Memory B cell (primary cell): ENCODE measurements around the gene NBEAL1.
"Not testable (repeated sequence)": the region's sequence is repeated elsewhere in the genome, so short reads cannot be mapped to it uniquely, and the experiment has no call there.

ENCODE experiments used
- ATAC-seq: fragments of 150-1000 bp; cut with Tn5 transposase; 2 replicates; pipeline ENCODE4 v1.10.0; 2021; ENCODE audit warnings: low read depth, mild to moderate bottlenecking, moderate library complexity
- DNase-seq, 2 donors: peaks; one replicate each; pipeline ENCODE4 v3.0.0; 2022; ENCODE audit warnings: low spot score in 2 of 2
- H3K27ac Mint-ChIP-seq: one replicate; pipeline ENCODE4 v1.8.0; 2022; ENCODE audit warnings: mild to moderate bottlenecking, moderate library complexity, mixed read lengths
- H3K27me3 Mint-ChIP-seq: one replicate; pipeline ENCODE4 v1.8.0; 2022; ENCODE audit warnings: mixed read lengths
- H3K36me3 Mint-ChIP-seq: one replicate; pipeline ENCODE4 v1.8.0; 2022; ENCODE audit warnings: mild to moderate bottlenecking, mixed read lengths
- H3K4me1 Mint-ChIP-seq: one replicate; pipeline ENCODE4 v1.8.0; 2022; ENCODE audit warnings: mixed read lengths
- H3K4me3 Mint-ChIP-seq: one replicate; pipeline ENCODE4 v1.8.0; 2022; ENCODE audit warnings: mild to moderate bottlenecking, moderate library complexity, mixed read lengths
- H3K9me3 Mint-ChIP-seq: one replicate; pipeline ENCODE4 v1.8.0; 2022; ENCODE audit warnings: mixed read lengths

Gene NBEAL1

GRCh38 chr2:203061346-203061745 lies 46.7 kb downstream of the NBEAL1 start:
- DNase-seq: no peak
- Mint-ChIP-seq H3K4me3 (no peak overlapping the region), H3K36me3 (peaks cover 18% of the 10 kb centered on the region), H3K4me1 (no peaks in the 10 kb centered on the region), H3K9me3 (peaks cover 2% of the 10 kb centered on the region), H3K27ac (no peak overlapping the region), H3K27me3 (no peaks in the 10 kb centered on the region)
- no peak for ATAC-seq

GRCh38 chr2:203062126-203062525 lies 47.5 kb downstream of the NBEAL1 start:
- no peak overlapping the region for H3K27ac Mint-ChIP-seq

DNA sequence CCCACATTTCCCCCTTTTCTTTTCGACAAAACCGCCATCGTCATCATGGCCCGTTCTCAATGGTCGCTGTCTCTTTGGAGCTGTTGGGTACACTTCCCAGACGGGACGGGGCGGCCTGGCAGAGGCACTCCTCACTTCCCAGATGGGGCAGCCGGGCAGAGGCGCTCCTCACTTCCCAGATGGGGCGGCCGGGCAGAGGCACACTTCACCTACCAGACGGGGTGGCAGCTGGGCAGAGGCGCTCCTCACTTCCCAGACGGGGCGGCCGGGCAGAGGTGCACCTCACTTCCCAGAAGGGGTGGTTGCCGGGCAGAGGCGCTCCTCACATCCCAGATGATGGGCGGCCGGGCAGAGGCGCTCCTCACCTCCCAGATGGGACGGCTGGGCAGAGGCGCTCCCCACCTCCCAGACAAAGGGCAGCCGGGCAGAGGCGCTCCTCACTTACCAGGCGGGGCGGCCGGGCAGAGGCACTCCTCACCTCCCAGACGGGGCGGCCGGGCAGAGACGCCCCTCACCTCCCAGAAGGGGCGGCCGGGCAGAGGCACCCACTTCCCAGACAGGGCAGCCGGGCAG lies 51.9 kb downstream of the NBEAL1 start:
- not testable (repeated sequence) for H3K27me3 Mint-ChIP-seq, ATAC-seq, DNase-seq, H3K4me3 Mint-ChIP-seq, H3K4me1 Mint-ChIP-seq, H3K9me3 Mint-ChIP-seq, H3K27ac Mint-ChIP-seq
- H3K36me3 Mint-ChIP-seq: peaks cover 18% of the 10 kb centered on the region

More at GRCh38 chr2:203062126-203062525, 47.5 kb downstream of the NBEAL1 start:
- no peaks in the 10 kb centered on the region for H3K4me1 Mint-ChIP-seq
- peaks cover 18% of the 10 kb centered on the region for H3K36me3 Mint-ChIP-seq
- DNase-seq (no peak), ATAC-seq (no peak)
- H3K4me3 Mint-ChIP-seq: no peak overlapping the region
- H3K27me3 Mint-ChIP-seq: no peaks in the 10 kb centered on the region
- H3K9me3 Mint-ChIP-seq: peaks cover 2% of the 10 kb centered on the region

DNA sequence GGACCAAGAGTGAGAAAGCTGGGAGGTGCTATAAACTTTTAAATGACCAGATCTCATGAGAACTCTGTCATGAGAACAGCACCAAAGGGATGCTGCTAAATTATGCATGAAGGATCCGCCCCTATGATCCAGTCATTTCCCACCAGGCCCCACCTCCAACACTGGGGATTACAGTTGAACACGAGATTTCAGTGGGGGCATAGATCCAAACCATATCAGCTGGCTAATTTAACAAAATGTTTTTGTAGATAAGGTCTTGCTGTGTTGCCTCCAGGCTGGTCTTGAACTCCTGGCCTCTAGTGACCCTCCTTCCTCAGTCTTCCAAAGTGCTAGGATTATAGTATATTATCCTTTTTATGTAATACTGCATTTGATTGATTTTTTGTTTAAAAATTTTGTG lies 56.0 kb downstream of the NBEAL1 start:
- Mint-ChIP-seq H3K27ac (no peak overlapping the region), H3K36me3 (peaks cover 21% of the 10 kb centered on the region), H3K9me3 (peaks cover 3% of the 10 kb centered on the region), H3K4me1 (no peaks in the 10 kb centered on the region), H3K4me3 (no peak overlapping the region), H3K27me3 (no peaks in the 10 kb centered on the region)
- ATAC-seq (no peak), DNase-seq (no peak)

- Mint-ChIP-seq H3K4me1 (no peaks in the 10 kb centered on the region), H3K4me3 (no peak overlapping the region), H3K27me3 (no peaks in the 10 kb centered on the region), H3K27ac (no peak overlapping the region), H3K9me3 (peaks cover 3% of the 10 kb centered on the region), H3K36me3 (peaks cover 22% of the 10 kb centered on the region)
- DNase-seq: no peak
- ATAC-seq: no peak
These were observed 56.5 kb downstream of the NBEAL1 start for GRCh38 chr2:203071148-203071547.

DNA sequence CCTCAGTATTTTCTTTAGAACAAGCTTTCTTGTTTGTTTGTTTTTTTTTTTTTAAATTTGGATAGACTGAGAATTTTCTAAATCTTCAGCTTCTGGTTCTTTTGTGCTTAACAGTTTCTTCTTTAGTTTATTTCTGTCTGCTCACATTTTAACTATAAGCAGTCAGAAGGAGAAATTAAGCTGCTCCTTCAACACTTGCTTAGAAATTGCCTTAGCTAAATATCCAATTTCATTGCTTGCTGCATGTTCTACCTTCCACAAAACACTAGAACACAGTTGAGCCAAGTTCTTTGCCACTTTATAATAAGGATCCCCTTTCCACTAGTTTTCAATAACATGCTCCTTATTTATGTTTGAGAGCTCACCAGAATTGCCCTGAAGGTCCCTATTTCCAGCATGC lies 57.7 kb downstream of the NBEAL1 start:
- H3K4me3 Mint-ChIP-seq: no peak overlapping the region
- H3K27me3 Mint-ChIP-seq: no peaks in the 10 kb centered on the region
- no peak for DNase-seq
- H3K27ac Mint-ChIP-seq: no peak overlapping the region
- peaks cover 22% of the 10 kb centered on the region for H3K36me3 Mint-ChIP-seq
- no peaks in the 10 kb centered on the region for H3K4me1 Mint-ChIP-seq
- H3K9me3 Mint-ChIP-seq: peaks cover 3% of the 10 kb centered on the region
- ATAC-seq: no peak

DNA sequence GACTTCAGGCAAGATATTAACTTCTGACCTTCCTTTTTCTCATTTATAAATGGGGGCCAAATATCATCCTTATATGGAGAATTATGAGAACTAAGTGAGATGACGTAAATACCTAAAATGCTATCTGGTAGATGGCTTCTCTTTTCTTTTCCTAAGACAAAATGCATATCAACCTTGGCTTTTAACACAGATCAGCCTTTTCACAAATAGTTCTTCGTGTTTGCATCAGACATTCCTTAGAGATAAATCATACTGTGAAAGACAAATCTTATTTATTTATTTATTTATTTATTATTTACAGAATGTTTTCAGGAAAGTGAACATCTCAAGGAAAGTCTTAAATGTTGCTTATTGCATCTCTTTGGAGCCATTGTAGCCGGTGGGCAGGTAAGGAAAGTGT lies 62.8 kb downstream of the NBEAL1 start:
- Mint-ChIP-seq H3K4me1 (no peaks in the 10 kb centered on the region), H3K36me3 (peaks cover 17% of the 10 kb centered on the region), H3K9me3 (peaks cover 2% of the 10 kb centered on the region), H3K4me3 (no peak overlapping the region), H3K27me3 (no peaks in the 10 kb centered on the region), H3K27ac (no peak overlapping the region)
- no peak for DNase-seq
- ATAC-seq: no peak

GRCh38 chr2:203080447-203081045 lies 65.9 kb downstream of the NBEAL1 start:
- DNase-seq (no peak), ATAC-seq (no peak)
- Mint-ChIP-seq H3K36me3 (peaks cover 15% of the 10 kb centered on the region), H3K27ac (no peak overlapping the region), H3K27me3 (no peaks in the 10 kb centered on the region), H3K4me3 (no peak overlapping the region), H3K4me1 (no peaks in the 10 kb centered on the region), H3K9me3 (no peaks in the 10 kb centered on the region)

DNA sequence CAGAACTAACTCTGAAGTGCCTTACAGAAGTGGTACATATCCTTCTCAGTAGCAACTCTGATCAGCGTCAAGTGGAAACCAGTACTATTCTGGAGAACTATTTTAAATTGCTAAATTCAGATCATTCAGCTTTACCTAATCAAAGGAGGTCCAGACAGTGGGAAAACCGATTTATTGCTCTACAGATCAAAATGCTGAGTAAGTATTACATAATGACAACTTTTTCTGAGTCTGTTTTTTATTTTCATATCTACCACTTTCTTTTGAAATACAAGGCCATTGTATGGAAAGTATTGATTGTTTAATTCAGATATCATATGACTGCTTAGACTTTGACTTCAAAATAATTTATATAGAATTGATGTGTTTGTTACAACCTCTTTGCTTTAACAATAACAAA lies 68.7 kb downstream of the NBEAL1 start:
- H3K4me1 Mint-ChIP-seq: no peaks in the 10 kb centered on the region
- no peak overlapping the region for H3K4me3 Mint-ChIP-seq
- no peaks in the 10 kb centered on the region for H3K9me3 Mint-ChIP-seq
- ATAC-seq (no peak), DNase-seq (no peak)
- no peak overlapping the region for H3K27ac Mint-ChIP-seq
- H3K27me3 Mint-ChIP-seq: no peaks in the 10 kb centered on the region
- peaks cover 20% of the 10 kb centered on the region for H3K36me3 Mint-ChIP-seq

DNA sequence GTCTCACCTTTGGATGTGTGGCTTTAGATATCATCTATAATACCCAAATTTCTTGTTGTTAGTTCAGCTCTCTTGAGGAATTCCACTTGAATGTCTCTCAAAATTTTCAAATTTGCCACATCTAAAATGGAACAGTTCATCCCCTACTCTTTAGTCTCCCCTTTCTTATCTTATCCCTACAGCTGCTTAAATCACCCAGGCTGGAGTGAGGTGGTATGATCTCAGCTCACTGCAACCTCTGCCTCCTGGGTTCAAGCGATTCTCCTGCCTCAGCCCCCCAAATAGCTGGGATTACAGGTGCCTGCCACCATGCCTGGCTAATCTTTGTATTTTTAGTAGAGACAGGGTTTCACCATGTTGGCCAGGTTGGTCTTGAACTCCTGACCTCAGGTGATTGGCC lies 71.7 kb downstream of the NBEAL1 start:
- not testable (repeated sequence) for H3K27ac Mint-ChIP-seq, H3K27me3 Mint-ChIP-seq, H3K4me1 Mint-ChIP-seq, H3K9me3 Mint-ChIP-seq, ATAC-seq, H3K4me3 Mint-ChIP-seq, DNase-seq
- H3K36me3 Mint-ChIP-seq: peaks cover 15% of the 10 kb centered on the region

DNA sequence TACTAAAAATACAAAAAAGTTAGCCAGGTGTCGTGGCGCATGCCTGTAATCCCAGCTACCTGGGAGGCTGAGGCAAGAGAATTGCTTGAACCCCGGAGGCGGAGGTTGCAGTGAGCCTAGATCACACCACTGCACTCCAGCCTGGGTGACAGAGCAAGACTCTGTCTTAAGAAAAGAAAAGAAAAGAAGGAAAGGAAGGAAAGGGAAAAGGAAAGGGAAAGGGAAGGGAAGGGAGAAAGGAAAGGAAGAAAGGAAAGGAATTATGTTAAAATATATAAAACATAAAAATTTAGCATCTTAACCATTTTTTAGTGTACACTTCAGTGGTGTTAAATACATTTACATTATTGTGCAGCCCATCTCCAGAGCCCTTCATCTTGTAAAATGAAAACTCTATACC lies 76.0 kb downstream of the NBEAL1 start:
- H3K4me3 Mint-ChIP-seq, ATAC-seq, H3K9me3 Mint-ChIP-seq, DNase-seq, H3K4me1 Mint-ChIP-seq, H3K27me3 Mint-ChIP-seq, H3K27ac Mint-ChIP-seq: not testable (repeated sequence)
- peaks cover 11% of the 10 kb centered on the region for H3K36me3 Mint-ChIP-seq

DNA sequence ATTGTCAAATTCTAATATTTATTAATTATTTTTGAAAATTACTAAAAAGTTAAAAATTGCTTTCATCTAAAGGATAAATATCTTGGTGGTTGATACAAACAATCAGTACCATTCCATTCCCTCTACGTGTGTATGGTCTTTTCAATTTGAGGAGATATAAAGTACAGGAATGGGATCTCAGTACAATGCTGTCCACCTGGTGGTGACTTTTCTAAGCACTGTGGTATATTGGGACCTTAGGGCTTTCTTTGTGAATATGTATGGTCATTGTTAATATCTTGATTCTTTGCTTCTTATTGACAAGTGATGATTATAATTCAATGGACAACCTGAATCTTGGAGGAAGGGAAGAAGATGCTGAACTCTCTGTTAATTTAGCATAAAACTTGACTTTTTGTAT lies 83.1 kb downstream of the NBEAL1 start:
- Mint-ChIP-seq H3K9me3 (peaks cover under 1% of the 10 kb centered on the region), H3K4me3 (no peak overlapping the region), H3K27ac (no peak overlapping the region), H3K4me1 (no peaks in the 10 kb centered on the region), H3K36me3 (peaks cover 22% of the 10 kb centered on the region), H3K27me3 (no peaks in the 10 kb centered on the region)
- ATAC-seq (no peak), DNase-seq (no peak)

DNA sequence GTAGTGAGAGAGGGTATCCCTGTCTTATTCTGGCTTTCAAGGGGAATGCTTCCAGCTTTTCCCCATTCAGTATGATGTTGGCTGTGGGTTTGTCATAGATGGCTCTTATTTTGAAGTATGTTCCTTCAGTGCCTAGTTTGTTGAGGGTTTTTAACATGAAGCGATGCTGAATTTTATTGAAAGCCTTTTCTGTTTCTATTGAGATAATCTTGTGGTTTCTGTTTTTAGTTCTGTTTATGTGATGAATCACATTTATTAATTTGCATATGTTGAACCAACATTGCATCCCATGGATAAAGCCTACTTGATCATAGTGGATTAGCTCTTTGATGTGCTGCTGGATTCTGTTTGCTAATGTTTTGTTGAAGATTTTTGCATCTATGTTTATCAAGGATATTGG lies 87.7 kb downstream of the NBEAL1 start:
- not testable (repeated sequence) for H3K4me1 Mint-ChIP-seq, ATAC-seq

DNA sequence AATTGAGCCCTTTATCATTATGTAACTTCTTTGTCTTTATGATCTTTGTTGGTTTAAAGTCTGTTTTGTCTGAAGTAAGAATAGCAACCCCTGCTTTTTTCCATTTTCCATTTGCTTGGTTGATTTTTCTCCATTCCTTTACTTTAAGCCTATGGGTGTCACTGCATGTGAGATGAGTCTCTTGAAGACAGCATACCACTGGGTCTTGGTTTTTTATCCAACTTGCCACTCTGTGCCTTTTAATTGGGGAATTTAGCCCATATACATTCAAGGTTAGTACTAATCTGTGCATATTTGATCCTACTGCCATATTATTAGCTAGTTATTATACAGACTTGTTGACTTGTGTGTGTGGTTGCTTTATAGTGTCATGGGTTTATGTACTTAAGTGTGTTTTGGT lies 89.6 kb downstream of the NBEAL1 start:
- Mint-ChIP-seq H3K4me3 (no peak overlapping the region), H3K27me3 (no peaks in the 10 kb centered on the region), H3K9me3 (peaks cover 12% of the 10 kb centered on the region), H3K36me3 (peaks cover 46% of the 10 kb centered on the region), H3K4me1 (no peaks in the 10 kb centered on the region), H3K27ac (no peak overlapping the region)
- no peak for ATAC-seq
- no peak for DNase-seq

More for the DNA sequence above, 87.7 kb downstream of the NBEAL1 start:
- DNase-seq, H3K27me3 Mint-ChIP-seq, H3K27ac Mint-ChIP-seq, H3K4me3 Mint-ChIP-seq: not testable (repeated sequence)
- peaks cover 12% of the 10 kb centered on the region for H3K9me3 Mint-ChIP-seq
- H3K36me3 Mint-ChIP-seq: peaks cover 41% of the 10 kb centered on the region

DNA sequence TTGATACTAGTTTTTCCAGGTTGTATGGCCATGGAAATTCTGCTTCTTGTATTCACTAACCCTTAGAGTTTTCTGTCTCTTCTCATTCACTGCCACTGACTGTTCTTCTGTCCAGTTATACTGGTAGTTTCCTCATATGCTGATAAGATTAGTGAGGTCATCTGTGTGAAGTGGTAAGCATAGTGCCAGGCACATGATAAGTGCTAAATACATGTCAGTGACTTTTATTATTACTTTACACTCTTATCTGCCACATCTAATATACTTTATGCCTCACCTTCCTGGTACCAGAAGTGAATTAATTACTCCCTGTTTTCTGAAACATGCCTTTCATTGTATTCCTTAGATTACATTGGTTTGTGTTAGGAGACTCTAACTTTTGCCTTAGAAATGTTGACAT lies 91.3 kb downstream of the NBEAL1 start:
- H3K36me3 Mint-ChIP-seq: peaks cover 43% of the 10 kb centered on the region
- no peak overlapping the region for H3K27ac Mint-ChIP-seq
- DNase-seq (no peak), ATAC-seq (no peak)
- H3K4me3 Mint-ChIP-seq: no peak overlapping the region
- H3K9me3 Mint-ChIP-seq: peaks cover 12% of the 10 kb centered on the region
- no peaks in the 10 kb centered on the region for H3K27me3 Mint-ChIP-seq
- no peaks in the 10 kb centered on the region for H3K4me1 Mint-ChIP-seq
